ENCODE measurements around the gene RCOR3. TPM values are rescaled to one million over a fixed set of nuclear protein-coding genes. Genes with fewer than 3 reads are reported as not detected.

Gene RCOR3
- total and polyA plus RNA-seq, 10 of the 15 experiments (the other 5 are each of a cell fraction or from before 2014, with no cell fraction given): 8.0 to 55.0 (median 25.1) TPM

- CTCF ChIA-PET: no interaction called here
- H4K20me1 ChIP-seq (ENCODE audit: control insufficient read depth, insufficient read depth): no peaks in the 10 kb centered on the region
- no peaks in the 10 kb centered on the region for H3K4me1 ChIP-seq (ENCODE audit: control insufficient read depth, insufficient read depth, low read length)
- ATAC-seq: no peak
- DNase-seq (ENCODE audit: low read depth, low spot score): no peak
- no peak for TF ChIP-seq CEBPZ (IDR thresholded peaks at IDR 0.05; ENCODE audit: low read depth, low read length)
- no peak for TF ChIP-seq NRF1 (conservative IDR thresholded peaks at IDR 0.05; ENCODE audit: low read depth, low read length)
- TF ChIP-seq SREBF1 (IDR thresholded peaks at IDR 0.05; ENCODE audit: low read length): no peak
- no peak for TF ChIP-seq WRNIP1 (IDR thresholded peaks at IDR 0.05; ENCODE audit: borderline replicate concordance, low read depth, low read length)
- TF ChIP-seq POLR2AphosphoS2 (IDR thresholded peaks at IDR 0.05; ENCODE audit: low read depth, low read length): no peak
- TF ChIP-seq SIN3A (IDR thresholded peaks at IDR 0.05; ENCODE audit: low read depth, low read length): no peak
- POLR2A ChIA-PET: no interaction called here
- WGBS (ENCODE audit: insufficient coverage, insufficient replicate concordance, low lambda C conversion rate, missing lambda C conversion rate): 95% methylated on average over 5 of the region's 5 CpGs
- no peak overlapping the region for H3K9ac ChIP-seq (ENCODE audit: control insufficient read depth, insufficient read depth, low read length)
- no peak overlapping the region for H2AFZ ChIP-seq (ENCODE audit: control insufficient read depth, low read depth, low read length)
- H3K27me3 ChIP-seq (replicated peaks in 1 of 2; ENCODE audit: control insufficient read depth in 2 of 2, insufficient read depth in 2 of 2, low read length in 1 of 2): no peaks in the 10 kb centered on the region
- RAD21 ChIA-PET (ENCODE audit: unreplicated experiment): no interaction called here
- in situ Hi-C loops (cut with MboI) (no loop called here), intact Hi-C loops (cut with micrococcal nuclease; ENCODE audit: unreplicated experiment) (no loop called here)
- no peak overlapping the region for H3K4me2 ChIP-seq (ENCODE audit: control insufficient read depth, insufficient read depth)
- SMC1A ChIA-PET (ENCODE audit: uncharacterized antibody, unreplicated experiment): no interaction called here
- no peaks in the 10 kb centered on the region for H3K79me2 ChIP-seq (ENCODE audit: control insufficient read depth, insufficient read depth, low read length)
- H3K36me3 ChIP-seq (ENCODE audit: control insufficient read depth in 2 of 2, insufficient read depth in 2 of 2, low read length in 1 of 2): no peaks in the 10 kb centered on the region
- no peaks in the 10 kb centered on the region; the same call in 2 of the 3 replicates for H3K9me3 ChIP-seq (replicated peaks; ENCODE audit: control insufficient read depth, insufficient read depth, low read length)
- no peak for FAIRE-seq
- no peak overlapping the region for H3K27ac ChIP-seq (ENCODE audit: control insufficient read depth, insufficient read depth)
- no peak overlapping the region for H3K4me3 ChIP-seq
- no TSS peak for BruUV-seq (replicated peaks)
Measured at GRCh38 chr1:211210052-211210451, 49.1 kb upstream of the RCOR3 start.

All from GM12878 (cell line).